Upper lobe of right lung (tissue), 1 donor: ENCODE measurements around the gene PTK7. TPM values are rescaled to one million over a fixed set of nuclear protein-coding genes. Genes with fewer than 3 reads are reported as not detected.

ENCODE experiments used
- ATAC-seq: fragments of 200-7000 bp; cut with Tn5 transposase; one replicate; pipeline ENCODE4 v1.9.1; 2020; ENCODE audit warnings: mild to moderate bottlenecking, moderate library complexity
- DNase-seq: peaks from one replicate; pipeline ENCODE4 v3.0.0-alpha.2; 2020
- H3K27ac ChIP-seq: fragments of 200-600 bp; one replicate; pipeline ENCODE4 v1.8.0; 2022
- H3K27me3 ChIP-seq: fragments of 200-600 bp; one replicate; pipeline ENCODE4 v1.8.0; 2022; ENCODE audit warnings: mild to moderate bottlenecking
- H3K36me3 ChIP-seq: fragments of 200-600 bp; one replicate; pipeline ENCODE4 v1.8.0; 2022
- H3K4me1 ChIP-seq: fragments of 200-600 bp; one replicate; pipeline ENCODE4 v1.8.0; 2022
- H3K4me3 ChIP-seq: fragments of 200-600 bp; one replicate; pipeline ENCODE4 v1.8.0; 2022; ENCODE audit warnings: mild to moderate bottlenecking
- H3K9me3 ChIP-seq: fragments of 200-600 bp; one replicate; pipeline ENCODE4 v1.8.0; 2022
- intact Hi-C: fragments of 100-400 bp; cut with DNase I; formaldehyde crosslinking; loops from one replicate; pipeline ENCODE4 v1.11.0; 2022
- total RNA-seq: library from RNA; stranded (reverse); fragmentation: NEBNext Ultra II Directional; extraction: Animal tissue kit (Norgen Biotek cat#: 25700); gene quantifications from one replicate; pipeline ENCODE4 v1.2.1, GENCODE V29; 2021
- TF ChIP-seq, protein P1 (sequence below): fragments of 200-600 bp; IDR thresholded peaks from one replicate; pipeline ENCODE4 v1.8.0; 2022; ENCODE audit warnings: antibody characterized with exemption
- donor health status: DM: no; HTN: yes; CAD: no; lungs with severe emphysema.

The PTK7 gene
- total RNA-seq, 1 donor from 2014 or later = 97.1 TPM

DNA sequence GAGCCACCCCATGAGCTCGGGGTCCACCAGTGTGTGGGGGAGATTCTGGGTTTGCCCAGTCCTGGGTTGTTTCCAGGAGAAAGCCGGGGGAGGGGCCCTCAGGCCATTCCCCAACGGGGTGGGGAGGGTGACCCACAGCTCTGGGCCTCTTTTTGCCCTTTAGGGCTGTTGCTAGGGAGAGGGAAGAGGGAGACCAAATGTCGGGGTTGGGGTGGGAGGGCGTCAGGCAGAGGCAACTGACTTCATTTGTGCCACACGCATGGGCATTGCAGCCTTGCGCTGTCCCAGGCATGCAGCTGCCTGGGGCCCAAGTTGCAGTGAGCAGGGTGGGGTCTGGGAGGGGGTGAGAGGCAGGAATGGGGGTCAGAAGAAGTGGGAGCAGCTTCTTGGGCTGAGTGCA is 103.9 kb downstream of the PTK7 start:
- Histone ChIP-seq H3K9me3 (no peaks in the 10 kb centered on the region), H3K27me3 (no peaks in the 10 kb centered on the region), H3K27ac (no peak overlapping the region), H3K4me1 (peaks cover 21% of the 10 kb centered on the region), H3K36me3 (peaks cover 59% of the 10 kb centered on the region), H3K4me3 (no peak overlapping the region)
- intact Hi-C loops = no loop called here
- TF ChIP-seq, protein P1, sequence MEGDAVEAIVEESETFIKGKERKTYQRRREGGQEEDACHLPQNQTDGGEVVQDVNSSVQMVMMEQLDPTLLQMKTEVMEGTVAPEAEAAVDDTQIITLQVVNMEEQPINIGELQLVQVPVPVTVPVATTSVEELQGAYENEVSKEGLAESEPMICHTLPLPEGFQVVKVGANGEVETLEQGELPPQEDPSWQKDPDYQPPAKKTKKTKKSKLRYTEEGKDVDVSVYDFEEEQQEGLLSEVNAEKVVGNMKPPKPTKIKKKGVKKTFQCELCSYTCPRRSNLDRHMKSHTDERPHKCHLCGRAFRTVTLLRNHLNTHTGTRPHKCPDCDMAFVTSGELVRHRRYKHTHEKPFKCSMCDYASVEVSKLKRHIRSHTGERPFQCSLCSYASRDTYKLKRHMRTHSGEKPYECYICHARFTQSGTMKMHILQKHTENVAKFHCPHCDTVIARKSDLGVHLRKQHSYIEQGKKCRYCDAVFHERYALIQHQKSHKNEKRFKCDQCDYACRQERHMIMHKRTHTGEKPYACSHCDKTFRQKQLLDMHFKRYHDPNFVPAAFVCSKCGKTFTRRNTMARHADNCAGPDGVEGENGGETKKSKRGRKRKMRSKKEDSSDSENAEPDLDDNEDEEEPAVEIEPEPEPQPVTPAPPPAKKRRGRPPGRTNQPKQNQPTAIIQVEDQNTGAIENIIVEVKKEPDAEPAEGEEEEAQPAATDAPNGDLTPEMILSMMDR = no peak
- ATAC-seq (no peak), DNase-seq (no peak)

DNA sequence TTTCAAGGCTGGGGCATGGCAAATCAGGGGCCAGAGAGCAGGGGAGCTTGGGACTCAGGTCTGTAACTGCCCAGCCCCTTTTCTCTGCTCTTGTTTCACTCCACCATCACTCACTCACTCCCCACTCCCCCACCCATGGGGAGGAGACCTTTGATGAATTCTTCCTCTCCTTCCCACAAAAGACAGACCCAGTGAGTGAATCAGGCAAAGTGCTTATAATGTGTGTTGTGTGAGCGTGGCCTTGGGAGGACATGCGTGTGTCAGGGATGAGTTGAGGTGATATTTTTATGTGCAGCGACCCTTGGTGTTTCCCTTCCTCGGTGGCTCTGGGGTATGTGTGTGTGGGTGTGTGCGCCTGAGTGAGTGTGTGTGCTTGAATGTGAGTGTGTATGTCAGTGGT is 104.9 kb downstream of the PTK7 start:
- no peak overlapping the region for H3K27ac ChIP-seq

DNA sequence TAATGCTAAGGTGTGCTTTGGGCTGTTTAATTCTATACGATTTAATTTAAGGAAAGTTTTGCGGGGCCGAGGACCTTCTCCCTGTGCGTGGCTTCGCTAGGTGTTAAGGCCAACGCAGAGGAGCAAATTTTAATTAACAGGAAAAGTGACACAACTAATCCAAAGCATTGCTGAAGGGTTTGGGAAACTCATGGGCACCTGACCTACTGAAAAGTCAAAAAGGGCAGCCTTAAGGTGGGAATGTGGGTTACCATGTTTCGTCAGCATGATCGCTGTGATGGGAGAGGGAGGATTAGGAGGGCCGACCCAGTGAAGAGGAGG is 105.5 kb downstream of the PTK7 start:
- DNase-seq = no peak
- TF ChIP-seq, protein P1 = no peak
- no peaks in the 10 kb centered on the region for H3K9me3 ChIP-seq
- peaks cover 59% of the 10 kb centered on the region for H3K36me3 ChIP-seq
- H3K27ac ChIP-seq = peak overlapping the region; percentile 70
- intact Hi-C loops = no loop called here
- no peaks in the 10 kb centered on the region for H3K27me3 ChIP-seq
- peaks cover 14% of the 10 kb centered on the region for H3K4me1 ChIP-seq
- no peak for ATAC-seq
- peak overlapping the region; percentile 73 for H3K4me3 ChIP-seq

More for the DNA sequence above, 104.9 kb downstream of the PTK7 start:
- no peak for DNase-seq
- Histone ChIP-seq H3K4me3 (no peak overlapping the region), H3K9me3 (no peaks in the 10 kb centered on the region), H3K27me3 (no peaks in the 10 kb centered on the region), H3K4me1 (peaks cover 14% of the 10 kb centered on the region), H3K36me3 (peaks cover 59% of the 10 kb centered on the region)
- intact Hi-C loops = no loop called here
- TF ChIP-seq, protein P1 = no peak
- ATAC-seq = no peak

DNA sequence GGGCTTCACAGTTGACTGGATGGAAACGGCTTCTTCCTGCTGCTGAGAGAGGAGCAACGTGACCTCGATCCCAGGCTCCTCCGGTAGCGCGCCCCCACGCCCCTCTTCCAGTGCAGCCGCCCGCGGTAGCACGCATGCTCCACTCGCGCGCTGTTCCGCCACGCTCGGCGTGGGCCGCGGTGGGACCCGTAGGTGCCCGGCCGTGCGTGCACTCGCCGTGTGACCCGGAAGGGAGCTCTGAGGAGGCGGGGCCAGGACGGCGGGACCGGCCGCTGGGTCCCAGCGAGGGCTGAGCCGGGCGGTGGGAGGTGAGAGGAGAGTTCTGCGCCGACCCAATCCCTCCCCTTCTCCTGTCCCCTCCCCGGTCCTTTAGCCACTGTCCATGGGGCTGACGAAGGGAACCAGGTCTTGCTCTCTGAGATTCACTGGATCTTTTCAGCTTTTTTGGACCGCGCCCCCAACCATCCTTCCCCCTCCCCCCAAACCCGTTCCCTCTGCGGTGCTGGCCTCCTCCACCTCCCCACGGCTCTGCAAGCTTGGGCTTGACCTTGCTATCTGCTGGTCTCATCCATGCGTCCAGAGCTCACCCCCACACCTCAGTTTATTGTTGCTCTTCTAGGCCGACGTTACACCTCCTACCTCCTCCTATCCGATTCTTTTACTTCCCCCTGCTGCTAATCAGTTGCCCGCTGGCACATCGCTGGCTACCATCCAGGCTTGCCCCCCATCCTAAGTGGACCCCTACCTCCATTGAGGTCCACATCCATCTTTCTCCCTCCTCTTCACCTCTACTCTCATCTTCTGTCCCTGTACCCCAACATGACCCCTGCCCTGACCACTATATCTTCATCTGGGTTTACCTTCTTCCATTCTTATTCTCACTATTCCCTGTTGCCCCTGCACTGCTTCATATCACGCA is 106.1 kb downstream of the PTK7 start, which contains the start of gene CUL9:
Gene CUL9, plus strand, starts transcription at position 255 of the 919 bp plus-strand sequence. CDS start 2,115 bp downstream, outside the sequence.
- Histone ChIP-seq H3K27me3 (no peaks in the 10 kb centered on the region), H3K36me3 (peaks cover 62% of the 10 kb centered on the region), H3K4me3 (peak within 1 kb of the TSS; percentile 73), H3K4me1 (peaks cover 14% of the 10 kb centered on the region), H3K9me3 (no peaks in the 10 kb centered on the region), H3K27ac (peak within 1 kb of the TSS; percentile 70)
- DNase-seq = peak; percentile 95
- intact Hi-C loops = no loop called here
- peak; percentile 99 for ATAC-seq
- TF ChIP-seq, protein P1 = no peak

DNA sequence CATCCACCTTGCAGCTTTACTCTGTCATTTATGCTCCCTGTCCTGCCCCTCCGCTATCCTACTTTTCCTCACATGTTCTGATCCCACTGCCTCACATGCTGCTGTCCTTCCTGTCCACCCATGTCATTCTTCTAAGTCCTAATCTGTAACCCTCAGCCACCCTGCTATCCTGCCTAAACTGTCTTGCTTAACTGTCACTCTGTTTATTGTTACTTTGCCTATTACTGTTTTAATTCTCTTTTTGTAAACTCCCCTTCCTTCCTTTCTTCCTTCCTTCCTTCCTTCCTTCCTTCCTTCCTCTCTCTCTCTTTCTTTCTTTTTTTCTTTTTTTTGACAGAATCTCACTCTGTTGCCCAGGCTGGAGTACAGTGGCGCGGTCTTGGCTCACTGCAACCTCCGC is 107.3 kb downstream of the PTK7 start:
- intact Hi-C loops = no loop called here
- Histone ChIP-seq H3K4me1 (peaks cover 14% of the 10 kb centered on the region), H3K27me3 (no peaks in the 10 kb centered on the region), H3K4me3 (no peak overlapping the region), H3K9me3 (no peaks in the 10 kb centered on the region), H3K27ac (no peak overlapping the region), H3K36me3 (peaks cover 51% of the 10 kb centered on the region)
- TF ChIP-seq, protein P1 = no peak
- ATAC-seq (no peak), DNase-seq (no peak)
